ENCODE results near the gene HOXD9. TPM values are rescaled to one million over a fixed set of nuclear protein-coding genes. Genes with fewer than 3 reads are reported as not detected.

The HOXD9 gene
- total RNA-seq, 1 experiment from 2014 or later = not detected

GRCh38 chr2:176147800-176148496 lies 25.4 kb downstream of the HOXD9 start:
- Histone ChIP-seq H3K79me2 (ENCODE audit: low read depth) (no peaks in the 10 kb centered on the region), H3F3A (ENCODE audit: insufficient read depth, low read depth) (no peaks in the 10 kb centered on the region), H2AFZ (no peak overlapping the region), H3K27ac (no peak overlapping the region), H3K27me3 (ENCODE audit: insufficient read depth, low read depth) (peaks cover 85% of the 10 kb centered on the region), H3K4me3 (no peak overlapping the region), H3K4me1 (replicated peaks; ENCODE audit: insufficient read depth) (no peaks in the 10 kb centered on the region), H3K4me2 (no peak overlapping the region), H3K9me2 (ENCODE audit: insufficient read depth) (no peaks in the 10 kb centered on the region), H3K36me3 (ENCODE audit: low read depth) (no peaks in the 10 kb centered on the region), H3K9me3 (ENCODE audit: insufficient read depth, low read depth) (no peaks in the 10 kb centered on the region), H4K20me1 (ENCODE audit: insufficient read depth) (no peaks in the 10 kb centered on the region)
- no TSS peak for BruUV-seq (replicated peaks)
- TF ChIP-seq CTCF (conservative IDR thresholded peaks at IDR 0.05) (no peak), EZH2 (IDR thresholded peaks at IDR 0.05; ENCODE audit: low read depth) (no peak)
- ChIA-PET CTCF (no interaction called here), POLR2A (ENCODE audit: unreplicated experiment) (no interaction called here)
- no peak for DNase-seq
- intact Hi-C loops (cut with micrococcal nuclease; ENCODE audit: unreplicated experiment) = no loop called here

- intact Hi-C loops (cut with micrococcal nuclease; ENCODE audit: unreplicated experiment) = no loop called here
- Histone ChIP-seq H3K79me2 (ENCODE audit: low read depth) (no peaks in the 10 kb centered on the region), H2AFZ (no peak overlapping the region), H3K4me2 (no peak overlapping the region), H3K9me3 (ENCODE audit: insufficient read depth, low read depth) (no peaks in the 10 kb centered on the region), H3K9me2 (ENCODE audit: insufficient read depth) (no peaks in the 10 kb centered on the region), H3K27me3 (ENCODE audit: insufficient read depth, low read depth) (peaks cover 86% of the 10 kb centered on the region), H4K20me1 (ENCODE audit: insufficient read depth) (no peaks in the 10 kb centered on the region), H3K4me3 (no peak overlapping the region), H3K27ac (no peak overlapping the region), H3K36me3 (ENCODE audit: low read depth) (no peaks in the 10 kb centered on the region), H3F3A (ENCODE audit: insufficient read depth, low read depth) (no peaks in the 10 kb centered on the region), H3K4me1 (replicated peaks; ENCODE audit: insufficient read depth) (no peaks in the 10 kb centered on the region)
- TF ChIP-seq EZH2 (IDR thresholded peaks at IDR 0.05; ENCODE audit: low read depth) = no peak
- no peak for TF ChIP-seq CTCF (conservative IDR thresholded peaks at IDR 0.05)
- no peak for DNase-seq
- POLR2A ChIA-PET (ENCODE audit: unreplicated experiment) = interaction anchor here (0.6 kb wide), 1 partner anchor 97 kb away, joined by 3 read pairs; no protein-coding TSS in a partner anchor
- CTCF ChIA-PET = no interaction called here
- no TSS peak for BruUV-seq (replicated peaks)
Observed at GRCh38 chr2:176148751-176149421, 26.4 kb downstream of the HOXD9 start.

- POLR2A ChIA-PET (ENCODE audit: unreplicated experiment) = no interaction called here
- H3K9me2 ChIP-seq (ENCODE audit: insufficient read depth) = no peaks in the 10 kb centered on the region
- no peak overlapping the region for H3K4me3 ChIP-seq
- TF ChIP-seq EZH2 (IDR thresholded peaks at IDR 0.05; ENCODE audit: low read depth) (no peak), CTCF (conservative IDR thresholded peaks at IDR 0.05) (no peak)
- no peak overlapping the region for H3K27ac ChIP-seq
- H3K4me2 ChIP-seq = no peak overlapping the region
- no peaks in the 10 kb centered on the region for H3K79me2 ChIP-seq (ENCODE audit: low read depth)
- intact Hi-C loops (cut with micrococcal nuclease; ENCODE audit: unreplicated experiment) = no loop called here
- no peaks in the 10 kb centered on the region for H3K4me1 ChIP-seq (replicated peaks; ENCODE audit: insufficient read depth)
- no TSS peak for BruUV-seq (replicated peaks)
- no peak overlapping the region for H2AFZ ChIP-seq
- no peaks in the 10 kb centered on the region for H3K9me3 ChIP-seq (ENCODE audit: insufficient read depth, low read depth)
- H3K36me3 ChIP-seq (ENCODE audit: low read depth) = no peaks in the 10 kb centered on the region
- no peak for DNase-seq
- no peaks in the 10 kb centered on the region for H3F3A ChIP-seq (ENCODE audit: insufficient read depth, low read depth)
- CTCF ChIA-PET = no interaction called here
- H3K27me3 ChIP-seq (ENCODE audit: insufficient read depth, low read depth) = peaks cover 89% of the 10 kb centered on the region
- no peaks in the 10 kb centered on the region for H4K20me1 ChIP-seq (ENCODE audit: insufficient read depth)
Observed at GRCh38 chr2:176149481-176149938, 27.0 kb downstream of the HOXD9 start.

All from PC-9 (cell line).